Endothelial cell (in vitro differentiated cells): ENCODE measurements around the gene RHBDD3. TPM values are rescaled to one million over a fixed set of nuclear protein-coding genes. Genes with fewer than 3 reads are reported as not detected.

Source experiments
- DNase-seq: peaks from one replicate; pipeline ENCODE4 v3.0.0; 2021; ENCODE audit warnings: low spot score
- H3K27ac Mint-ChIP-seq: one replicate; pipeline ENCODE4 v1.8.0; 2021; ENCODE audit warnings: mixed read lengths, inconsistent platforms; ENCODE audit not compliant: unreplicated experiment
- H3K27me3 Mint-ChIP-seq: one replicate; pipeline ENCODE4 v1.8.0; 2021; ENCODE audit warnings: mild to moderate bottlenecking, moderate library complexity, mixed read lengths, inconsistent platforms; ENCODE audit not compliant: unreplicated experiment
- H3K36me3 Mint-ChIP-seq: one replicate; pipeline ENCODE4 v1.8.0; 2021; ENCODE audit warnings: mild to moderate bottlenecking, low read depth, mixed read lengths, inconsistent platforms; ENCODE audit not compliant: unreplicated experiment
- H3K4me1 Mint-ChIP-seq: one replicate; pipeline ENCODE4 v1.8.0; 2021; ENCODE audit warnings: mild to moderate bottlenecking, mixed read lengths, inconsistent platforms; ENCODE audit not compliant: unreplicated experiment
- H3K4me3 Mint-ChIP-seq: one replicate; pipeline ENCODE4 v1.8.0; 2021; ENCODE audit warnings: mild to moderate bottlenecking, mixed read lengths, inconsistent platforms; ENCODE audit not compliant: unreplicated experiment
- H3K9me3 Mint-ChIP-seq: one replicate; pipeline ENCODE4 v1.8.0; 2021; ENCODE audit warnings: mixed read lengths, inconsistent platforms; ENCODE audit not compliant: unreplicated experiment
- CTCF ChIP-seq: fragments of 200-600 bp; sonication (generic); IDR thresholded peaks from one replicate; pipeline ENCODE4 v1.5.0; 2021; ENCODE audit warnings: antibody characterized with exemption; ENCODE audit not compliant: unreplicated experiment
- total RNA-seq: library from RNA; stranded (reverse); fragmentation: NEBNext Ultra II Directional; extraction: Animal tissue kit (Norgen Biotek cat#: 25700); gene quantifications from one replicate; pipeline ENCODE4 v1.2.1, GENCODE V29; 2021; ENCODE audit not compliant: unreplicated experiment

The RHBDD3 gene
- total RNA-seq, 1 donor from 2014 or later, result 56.5 TPM

DNA sequence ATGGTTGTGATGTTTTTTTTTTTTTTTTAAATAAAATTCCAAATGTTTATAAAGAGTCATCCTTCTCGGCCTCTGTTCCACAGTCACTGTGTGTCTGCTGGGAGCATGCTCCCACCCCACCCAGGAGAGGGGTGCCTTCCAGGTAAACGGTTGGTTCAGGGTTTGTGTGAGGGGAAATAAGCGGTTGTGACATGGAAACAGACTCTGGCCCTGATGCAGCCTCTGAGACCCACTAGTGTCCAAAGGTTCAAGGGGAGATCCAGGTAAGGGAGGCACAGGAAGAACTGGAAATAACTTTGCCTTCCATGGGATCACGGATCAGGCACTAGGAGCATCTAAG lies 32.7 kb upstream of the RHBDD3 start:
- no peak for DNase-seq
- H3K4me3 Mint-ChIP-seq, result no peak overlapping the region
- H3K36me3 Mint-ChIP-seq, result peaks cover 50% of the 10 kb centered on the region
- H3K27me3 Mint-ChIP-seq, result peaks cover 15% of the 10 kb centered on the region
- H3K4me1 Mint-ChIP-seq, result peaks cover 23% of the 10 kb centered on the region
- H3K9me3 Mint-ChIP-seq, result no peaks in the 10 kb centered on the region
- peak overlapping the region; percentile 55 for H3K27ac Mint-ChIP-seq
- TF ChIP-seq CTCF, result no peak

DNA sequence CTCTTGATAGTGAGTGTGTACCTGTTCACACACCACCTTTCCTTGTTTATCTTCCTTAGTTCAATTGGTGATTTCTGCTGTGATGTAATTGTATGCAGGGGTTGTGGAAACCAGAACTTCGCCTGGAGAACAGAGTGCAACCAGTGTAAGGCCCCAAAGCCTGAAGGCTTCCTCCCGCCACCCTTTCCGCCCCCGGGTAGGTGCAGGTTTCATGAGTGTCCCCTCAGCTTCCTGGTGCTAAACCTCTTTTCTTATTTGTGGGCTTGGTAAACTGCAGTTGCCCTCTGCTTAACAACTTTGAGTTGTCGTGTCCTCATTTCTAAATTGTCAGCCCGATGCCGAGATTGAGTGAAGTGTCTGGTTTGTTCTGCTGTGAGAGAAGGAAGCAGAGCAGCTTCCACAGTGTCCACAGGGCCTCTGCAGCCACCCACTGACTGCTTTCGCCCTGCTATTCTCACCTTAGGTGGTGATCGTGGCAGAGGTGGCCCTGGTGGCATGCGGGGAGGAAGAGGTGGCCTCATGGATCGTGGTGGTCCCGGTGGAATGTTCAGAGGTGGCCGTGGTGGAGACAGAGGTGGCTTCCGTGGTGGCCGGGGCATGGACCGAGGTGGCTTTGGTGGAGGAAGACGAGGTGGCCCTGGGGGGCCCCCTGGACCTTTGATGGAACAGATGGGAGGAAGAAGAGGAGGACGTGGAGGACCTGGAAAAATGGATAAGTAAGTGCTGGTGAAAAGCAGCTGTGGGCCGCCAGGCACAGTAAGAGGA lies 31.5 kb upstream of the RHBDD3 start:
- no peak for DNase-seq
- Mint-ChIP-seq H3K4me3 (peak overlapping the region; percentile 80), H3K27me3 (peaks cover 11% of the 10 kb centered on the region), H3K4me1 (peaks cover 17% of the 10 kb centered on the region), H3K9me3 (no peaks in the 10 kb centered on the region), H3K27ac (peak overlapping the region; percentile 57), H3K36me3 (peaks cover 48% of the 10 kb centered on the region)
- TF ChIP-seq CTCF, result no peak

- H3K36me3 Mint-ChIP-seq, result peaks cover 44% of the 10 kb centered on the region
- H3K9me3 Mint-ChIP-seq, result no peaks in the 10 kb centered on the region
- H3K27ac Mint-ChIP-seq, result no peak overlapping the region
- H3K4me3 Mint-ChIP-seq, result no peak overlapping the region
- peaks cover 17% of the 10 kb centered on the region for H3K4me1 Mint-ChIP-seq
- peaks cover 11% of the 10 kb centered on the region for H3K27me3 Mint-ChIP-seq
- TF ChIP-seq CTCF, result no peak
- no peak for DNase-seq
These were observed 30.9 kb upstream of the RHBDD3 start for GRCh38 chr22:29298641-29299040.

- Mint-ChIP-seq H3K9me3 (no peaks in the 10 kb centered on the region), H3K27me3 (no peaks in the 10 kb centered on the region), H3K4me3 (no peak overlapping the region), H3K27ac (no peak overlapping the region), H3K36me3 (peaks cover 51% of the 10 kb centered on the region), H3K4me1 (no peaks in the 10 kb centered on the region)
- no peak for DNase-seq
- TF ChIP-seq CTCF, result no peak
These were observed 24.6 kb upstream of the RHBDD3 start for GRCh38 chr22:29292379-29292778.

DNA sequence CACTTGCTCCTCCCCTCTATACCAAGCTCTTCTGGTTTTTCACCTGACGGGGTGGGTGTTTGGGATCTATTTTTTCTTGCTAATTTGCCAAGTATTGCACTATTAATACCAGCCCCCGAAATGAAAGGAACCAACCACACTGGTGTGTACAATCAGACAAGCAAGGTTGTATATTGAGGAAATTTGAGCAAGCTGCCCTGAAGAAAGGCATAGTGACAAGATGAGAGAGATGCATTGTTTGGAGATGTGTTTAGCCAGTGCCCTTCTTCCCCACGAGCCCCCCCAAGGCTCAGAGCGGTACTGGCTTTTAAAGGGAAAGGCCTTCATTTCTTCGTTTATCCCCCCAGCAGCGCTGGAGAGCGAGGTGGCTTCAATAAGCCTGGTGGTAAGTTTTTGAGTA lies 23.4 kb upstream of the RHBDD3 start:
- Mint-ChIP-seq H3K27me3 (no peaks in the 10 kb centered on the region), H3K27ac (no peak overlapping the region), H3K36me3 (peaks cover 53% of the 10 kb centered on the region), H3K4me3 (no peak overlapping the region), H3K4me1 (no peaks in the 10 kb centered on the region), H3K9me3 (no peaks in the 10 kb centered on the region)
- TF ChIP-seq CTCF, result no peak
- no peak for DNase-seq
